ENCODE measurements around the gene GPRIN1.

GRCh38 chr5:176647843-176648473 lies 38.0 kb upstream of the GPRIN1 start:
- TF ChIP-seq CTCF (IDR thresholded peaks at IDR 0.05) (no peak), POLR2A (IDR thresholded peaks at IDR 0.05) (no peak)
